Central memory CD8-positive, alpha-beta T cell (primary cell): ENCODE measurements around the gene NECAB2.

ENCODE experiments used
- ATAC-seq: fragments of 150-1000 bp; cut with Tn5 transposase; replicated peaks from 2 replicates; pipeline ENCODE4 v1.10.0; 2022; ENCODE audit warnings: mild to moderate bottlenecking, moderate FRiP score, moderate number of reproducible peaks; ENCODE audit not compliant: poor library complexity, severe bottlenecking; ENCODE audit errors: extremely low read depth
- DNase-seq, 2 donors: peaks; one replicate each; pipeline ENCODE4 v3.0.0; 2021; ENCODE audit warnings: low spot score in 2 of 2
- H3K27ac Mint-ChIP-seq: one replicate; pipeline ENCODE4 v1.8.0; 2022; ENCODE audit warnings: low read depth, mild to moderate bottlenecking, moderate library complexity, mixed read lengths
- H3K27me3 Mint-ChIP-seq: one replicate; pipeline ENCODE4 v1.8.0; 2022; ENCODE audit warnings: mixed read lengths
- H3K36me3 Mint-ChIP-seq: one replicate; pipeline ENCODE4 v1.8.0; 2022; ENCODE audit warnings: mild to moderate bottlenecking, moderate library complexity, mixed read lengths; ENCODE audit not compliant: insufficient read depth
- H3K4me1 Mint-ChIP-seq: one replicate; pipeline ENCODE4 v1.8.0; 2022; ENCODE audit warnings: mixed read lengths
- H3K4me3 Mint-ChIP-seq: one replicate; pipeline ENCODE4 v1.8.0; 2022; ENCODE audit warnings: mild to moderate bottlenecking, moderate library complexity, mixed read lengths
- H3K9me3 Mint-ChIP-seq: one replicate; pipeline ENCODE4 v1.8.0; 2022; ENCODE audit warnings: mixed read lengths

Gene NECAB2

DNA sequence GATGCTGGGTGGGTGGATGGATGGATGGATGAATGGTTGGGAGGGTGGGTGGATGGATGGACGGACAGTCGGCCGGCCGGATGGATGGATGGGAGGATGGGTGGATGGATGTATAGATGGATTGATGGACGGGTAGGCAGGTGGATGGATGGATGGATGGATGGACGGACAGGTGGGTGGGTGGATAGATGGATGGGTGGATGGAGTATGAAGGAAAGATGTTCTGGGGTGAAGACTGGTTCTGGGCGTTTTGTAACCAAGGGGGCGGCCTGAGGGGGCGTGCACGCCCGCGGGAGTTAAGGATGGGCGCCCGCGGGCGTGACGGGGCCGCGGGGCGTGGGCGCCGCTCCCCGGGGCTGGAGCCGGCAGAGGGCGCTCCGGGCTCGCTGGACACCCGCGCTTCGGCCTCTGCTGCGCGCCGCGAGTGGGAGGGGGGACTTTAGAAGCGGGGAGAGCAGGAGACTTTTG is at the start of gene NECAB2:
Gene NECAB2 (plus strand): TSS at position 407 of the 468 bp plus-strand sequence. CDS start 405 bp downstream, outside the sequence.
- DNase-seq: no peak
- H3K9me3 Mint-ChIP-seq: no peaks in the 10 kb centered on the region
- H3K4me3 Mint-ChIP-seq: peak within 1 kb of the TSS; percentile 50
- no peak within 1 kb of the TSS for H3K27ac Mint-ChIP-seq
- ATAC-seq: no peak
- H3K4me1 Mint-ChIP-seq: peaks cover 6% of the 10 kb centered on the region
- H3K36me3 Mint-ChIP-seq: no peaks in the 10 kb centered on the region
- H3K27me3 Mint-ChIP-seq: peaks cover 26% of the 10 kb centered on the region

DNA sequence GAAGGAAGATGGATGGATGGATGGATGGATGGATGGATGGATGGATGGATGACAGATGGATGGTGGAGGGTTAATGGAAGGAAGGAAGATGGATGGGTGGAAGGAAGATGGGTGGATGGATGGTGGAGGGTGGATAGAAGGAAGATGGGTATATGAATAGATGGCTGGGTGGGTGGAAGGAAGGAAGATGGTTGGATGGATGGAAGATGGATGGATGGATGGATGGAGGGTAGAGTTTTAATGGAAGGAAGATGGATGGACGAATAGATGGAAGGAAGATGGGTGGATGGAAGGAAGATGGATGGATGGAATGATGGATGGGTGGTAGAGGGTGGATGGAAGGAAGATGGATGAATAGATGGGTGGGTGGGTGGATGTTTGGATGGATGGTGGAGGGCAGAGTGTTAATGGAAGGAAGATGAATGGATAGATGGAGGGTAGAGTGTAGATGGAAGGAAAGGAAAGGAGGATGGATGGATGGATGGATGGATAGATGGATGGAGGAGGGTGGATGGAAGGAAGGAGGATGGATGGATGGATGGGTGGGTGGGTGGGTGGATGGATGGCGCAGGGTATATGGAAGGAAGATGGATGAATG is 47.1 kb upstream of the NECAB2 start:
- Mint-ChIP-seq H3K9me3 (no peaks in the 10 kb centered on the region), H3K4me1 (peaks cover 24% of the 10 kb centered on the region), H3K36me3 (peaks cover 2% of the 10 kb centered on the region), H3K4me3 (no peak overlapping the region), H3K27ac (no peak overlapping the region), H3K27me3 (no peaks in the 10 kb centered on the region)
- no peak for DNase-seq
- no peak for ATAC-seq

DNA sequence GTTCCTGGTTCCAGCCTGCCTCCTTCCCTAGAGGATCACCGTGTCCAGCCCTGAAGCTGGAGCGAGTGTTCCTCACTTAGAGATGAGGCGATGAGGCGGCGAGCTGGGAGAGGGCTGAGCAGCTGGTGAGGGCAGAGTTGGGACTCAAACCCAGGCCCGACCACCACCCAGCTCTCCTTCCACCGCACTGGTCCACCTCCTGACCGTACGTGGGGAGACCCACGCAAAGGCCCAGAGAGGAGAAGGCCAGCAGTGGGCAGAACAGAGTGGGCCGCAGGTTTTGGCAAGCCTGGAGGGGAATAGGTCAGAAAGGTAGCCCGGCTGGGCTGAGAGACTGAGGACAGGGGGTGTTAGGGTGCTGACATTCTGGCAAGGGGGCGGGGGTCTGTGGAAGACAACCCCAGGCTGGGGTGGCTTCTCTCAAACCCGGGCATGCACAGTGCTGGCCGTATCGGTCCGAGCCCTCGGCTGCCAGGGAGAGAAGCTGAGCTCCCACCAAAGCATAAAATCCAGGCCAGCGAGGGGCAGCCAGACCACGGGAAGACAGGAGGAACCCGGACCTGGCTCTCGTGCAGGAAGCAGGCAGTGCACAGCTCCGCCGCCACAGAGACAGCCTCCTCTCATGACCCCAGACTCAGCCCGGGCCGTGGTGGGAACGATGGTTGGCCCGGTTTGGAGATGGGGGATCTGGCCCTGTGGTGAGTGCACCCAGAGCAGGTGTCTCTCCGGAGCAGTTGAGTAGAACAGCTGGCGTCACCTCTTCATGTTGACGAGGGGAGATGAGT is 44.3 kb upstream of the NECAB2 start:
- no peak overlapping the region for H3K4me3 Mint-ChIP-seq
- H3K9me3 Mint-ChIP-seq: no peaks in the 10 kb centered on the region
- ATAC-seq: no peak
- peaks cover 22% of the 10 kb centered on the region for H3K4me1 Mint-ChIP-seq
- no peaks in the 10 kb centered on the region for H3K27me3 Mint-ChIP-seq
- no peak overlapping the region for H3K27ac Mint-ChIP-seq
- H3K36me3 Mint-ChIP-seq: no peaks in the 10 kb centered on the region
- no peak for DNase-seq

DNA sequence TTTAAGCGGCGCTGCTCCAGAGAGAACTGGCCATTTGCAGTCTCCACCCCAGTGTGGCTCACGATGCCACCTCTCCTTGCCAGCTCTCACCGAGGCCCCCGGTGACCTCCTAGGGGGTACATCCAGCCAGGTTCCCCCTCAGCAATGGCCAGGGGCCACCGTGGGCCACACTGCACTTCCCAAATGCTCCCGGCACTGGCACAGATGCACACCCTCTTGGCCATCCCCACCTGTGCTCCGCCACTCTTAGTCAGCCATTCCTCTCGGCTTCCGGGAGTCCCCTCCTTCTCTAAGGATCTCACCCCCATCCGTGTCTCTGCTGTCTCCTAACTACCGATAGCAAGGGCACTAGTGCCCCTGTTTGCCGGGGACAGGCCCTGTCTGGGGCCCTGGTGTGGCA is 43.4 kb upstream of the NECAB2 start:
- H3K27me3 Mint-ChIP-seq: no peaks in the 10 kb centered on the region
- H3K36me3 Mint-ChIP-seq: no peaks in the 10 kb centered on the region
- peak overlapping the region; percentile 36 for H3K27ac Mint-ChIP-seq
- H3K4me3 Mint-ChIP-seq: no peak overlapping the region
- no peaks in the 10 kb centered on the region for H3K9me3 Mint-ChIP-seq
- ATAC-seq (no peak), DNase-seq (no peak)
- peaks cover 13% of the 10 kb centered on the region for H3K4me1 Mint-ChIP-seq

DNA sequence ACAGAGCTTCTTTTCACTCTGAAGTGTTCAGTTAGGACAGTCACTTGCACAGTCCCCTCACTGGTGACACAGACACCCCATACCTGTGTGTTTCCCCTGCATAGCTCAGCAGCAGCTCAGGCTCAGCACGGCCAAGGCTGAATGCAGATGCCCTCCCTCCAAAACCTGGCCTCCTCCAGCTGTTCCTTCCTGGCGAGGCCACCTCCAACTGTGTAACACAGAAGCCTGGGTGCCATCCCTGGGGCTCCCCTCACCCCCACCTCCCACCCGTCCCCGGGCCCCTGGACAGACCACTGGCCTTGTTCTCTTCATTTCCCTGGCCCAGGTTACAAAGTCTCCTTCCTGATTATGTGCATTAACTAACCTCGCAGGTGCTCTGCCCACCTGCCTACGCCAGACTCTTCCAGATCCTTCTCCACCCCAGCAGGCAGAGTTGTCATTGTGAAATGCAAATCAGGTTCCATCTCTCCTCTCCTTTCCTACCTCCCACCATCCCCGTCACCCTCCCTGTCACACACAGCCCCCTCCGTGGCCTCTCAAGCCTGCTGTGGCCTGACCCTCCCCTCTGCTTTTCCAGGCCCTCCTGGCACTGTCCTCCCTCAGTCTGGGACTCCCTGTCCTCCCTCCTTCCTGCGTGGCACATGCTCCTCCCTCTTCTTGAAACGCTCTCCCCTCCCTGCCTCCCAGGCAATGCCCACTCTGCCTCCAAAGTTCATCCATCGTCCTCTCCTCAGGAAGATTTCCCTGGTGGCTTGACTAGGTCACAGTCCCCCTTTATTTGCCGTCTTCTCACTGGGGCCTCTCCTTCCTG is 42.7 kb upstream of the NECAB2 start:
- H3K4me3 Mint-ChIP-seq: no peak overlapping the region
- H3K9me3 Mint-ChIP-seq: no peaks in the 10 kb centered on the region
- H3K4me1 Mint-ChIP-seq: peaks cover 10% of the 10 kb centered on the region
- H3K27ac Mint-ChIP-seq: peak overlapping the region; percentile 74
- H3K27me3 Mint-ChIP-seq: no peaks in the 10 kb centered on the region
- H3K36me3 Mint-ChIP-seq: no peaks in the 10 kb centered on the region
- no peak for DNase-seq
- no peak for ATAC-seq

DNA sequence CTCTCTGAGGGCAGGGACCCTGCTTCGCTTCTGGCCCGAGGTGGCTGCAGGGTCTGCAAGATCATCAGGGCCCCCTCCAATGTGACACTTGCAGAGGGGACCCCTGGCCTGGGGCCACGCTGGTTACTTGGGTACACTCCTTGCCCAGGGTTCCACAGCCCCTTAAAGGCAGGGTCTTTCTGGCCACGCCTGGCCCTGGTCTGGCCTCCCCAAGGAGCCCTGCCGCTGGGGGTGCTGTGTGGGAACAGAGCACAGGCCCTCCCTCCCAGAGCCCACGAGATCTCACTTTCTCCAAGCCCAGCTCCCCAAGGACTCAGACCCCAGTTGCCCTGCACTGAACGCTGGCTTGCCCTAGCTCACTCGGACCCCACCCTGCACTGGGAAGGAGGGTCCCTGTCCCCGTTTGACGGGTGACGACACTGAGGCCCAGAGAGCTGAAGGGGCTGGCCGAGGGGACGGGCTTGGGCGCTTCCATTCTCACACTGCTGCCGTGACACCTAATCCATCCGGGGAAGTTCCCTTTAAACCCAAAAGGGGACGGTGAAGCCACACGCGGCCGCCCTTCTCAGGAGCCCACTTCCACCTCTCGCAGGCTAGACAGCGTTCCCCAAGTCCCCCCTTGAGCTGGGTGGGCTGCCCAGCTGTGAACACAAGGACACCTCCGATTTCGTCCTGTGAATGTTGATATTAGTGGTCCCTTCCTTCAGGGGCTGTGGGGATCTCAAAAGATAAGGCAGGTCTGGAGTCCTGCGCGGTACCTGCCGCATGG is 41.9 kb upstream of the NECAB2 start:
- Mint-ChIP-seq H3K27ac (peak overlapping the region; percentile 74), H3K9me3 (no peaks in the 10 kb centered on the region), H3K4me3 (no peak overlapping the region), H3K36me3 (no peaks in the 10 kb centered on the region), H3K4me1 (peaks cover 10% of the 10 kb centered on the region), H3K27me3 (no peaks in the 10 kb centered on the region)
- DNase-seq (no peak), ATAC-seq (no peak)

DNA sequence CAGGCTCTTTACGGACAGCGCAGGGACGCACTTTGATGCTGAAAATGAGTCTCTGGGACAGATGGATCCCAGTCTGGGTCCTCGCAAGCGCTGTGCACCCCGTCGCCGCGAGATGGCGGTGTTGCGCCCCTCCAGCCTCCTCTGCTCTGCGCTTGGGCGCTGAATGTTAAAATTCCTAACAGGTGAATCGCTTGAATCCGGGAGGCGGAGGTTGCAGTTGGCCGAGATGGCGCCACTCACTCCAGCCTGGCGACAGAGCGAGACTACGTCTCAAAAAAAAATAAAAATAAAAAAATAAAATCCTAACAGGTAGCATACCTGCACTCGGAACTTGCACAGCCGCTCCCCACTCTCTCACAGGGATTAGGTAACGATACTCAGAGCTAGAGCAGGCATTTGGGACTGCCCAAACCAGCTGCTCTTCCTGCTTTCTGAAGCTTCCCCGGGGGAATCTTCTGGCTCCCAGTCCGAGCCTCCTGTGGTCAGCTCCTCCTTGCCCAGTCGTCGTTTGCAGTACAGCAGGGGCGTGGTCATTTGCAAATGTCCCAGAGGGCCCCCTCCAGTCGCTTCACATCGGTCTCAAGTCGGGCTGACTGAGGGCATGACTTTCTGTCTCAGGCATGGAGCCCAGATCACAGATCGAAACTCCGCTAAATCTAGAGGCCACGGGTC is 41.2 kb upstream of the NECAB2 start:
- no peaks in the 10 kb centered on the region for H3K27me3 Mint-ChIP-seq
- no peaks in the 10 kb centered on the region for H3K36me3 Mint-ChIP-seq
- ATAC-seq (peak; percentile 49), DNase-seq (peak; percentile 20 to 55)
- no peak overlapping the region for H3K27ac Mint-ChIP-seq
- no peak overlapping the region for H3K4me3 Mint-ChIP-seq
- peaks cover 10% of the 10 kb centered on the region for H3K4me1 Mint-ChIP-seq
- no peaks in the 10 kb centered on the region for H3K9me3 Mint-ChIP-seq

DNA sequence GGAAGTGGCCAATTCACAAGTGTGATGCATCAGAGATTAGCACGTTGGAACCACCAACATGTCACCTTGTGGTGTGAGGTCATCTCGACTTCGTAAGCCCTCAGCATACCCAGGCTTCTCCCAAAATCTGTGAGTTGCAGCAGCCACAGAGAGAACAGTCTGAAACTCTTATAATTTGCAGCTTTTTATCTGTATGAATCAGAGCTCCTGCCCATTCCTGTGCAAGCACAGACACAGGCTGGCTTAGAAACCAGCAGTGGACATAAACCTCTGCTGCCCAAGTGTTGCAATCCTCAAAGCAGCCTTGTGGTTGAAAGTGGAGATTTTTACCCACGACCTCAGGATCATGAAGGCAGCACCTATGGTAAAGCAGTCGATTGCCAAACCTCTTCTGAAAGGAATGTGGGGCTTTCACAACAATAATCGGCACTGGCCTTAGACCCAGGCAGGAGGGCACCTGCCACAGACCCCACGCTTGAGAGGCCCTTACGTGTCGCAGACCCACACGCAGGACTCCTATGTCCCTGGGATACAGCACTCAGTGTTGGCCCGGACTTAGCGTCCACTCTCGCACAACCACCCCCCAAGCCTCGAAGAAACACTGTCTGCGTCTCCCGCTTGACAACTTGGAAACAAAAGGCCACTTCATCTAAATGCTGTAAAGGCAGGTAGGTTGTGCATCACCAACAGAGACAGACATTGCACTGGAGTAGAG is 39.5 kb upstream of the NECAB2 start:
- Mint-ChIP-seq H3K4me1 (peaks cover 10% of the 10 kb centered on the region), H3K27ac (no peak overlapping the region), H3K27me3 (no peaks in the 10 kb centered on the region), H3K9me3 (no peaks in the 10 kb centered on the region), H3K36me3 (no peaks in the 10 kb centered on the region), H3K4me3 (no peak overlapping the region)
- ATAC-seq (no peak), DNase-seq (no peak)

DNA sequence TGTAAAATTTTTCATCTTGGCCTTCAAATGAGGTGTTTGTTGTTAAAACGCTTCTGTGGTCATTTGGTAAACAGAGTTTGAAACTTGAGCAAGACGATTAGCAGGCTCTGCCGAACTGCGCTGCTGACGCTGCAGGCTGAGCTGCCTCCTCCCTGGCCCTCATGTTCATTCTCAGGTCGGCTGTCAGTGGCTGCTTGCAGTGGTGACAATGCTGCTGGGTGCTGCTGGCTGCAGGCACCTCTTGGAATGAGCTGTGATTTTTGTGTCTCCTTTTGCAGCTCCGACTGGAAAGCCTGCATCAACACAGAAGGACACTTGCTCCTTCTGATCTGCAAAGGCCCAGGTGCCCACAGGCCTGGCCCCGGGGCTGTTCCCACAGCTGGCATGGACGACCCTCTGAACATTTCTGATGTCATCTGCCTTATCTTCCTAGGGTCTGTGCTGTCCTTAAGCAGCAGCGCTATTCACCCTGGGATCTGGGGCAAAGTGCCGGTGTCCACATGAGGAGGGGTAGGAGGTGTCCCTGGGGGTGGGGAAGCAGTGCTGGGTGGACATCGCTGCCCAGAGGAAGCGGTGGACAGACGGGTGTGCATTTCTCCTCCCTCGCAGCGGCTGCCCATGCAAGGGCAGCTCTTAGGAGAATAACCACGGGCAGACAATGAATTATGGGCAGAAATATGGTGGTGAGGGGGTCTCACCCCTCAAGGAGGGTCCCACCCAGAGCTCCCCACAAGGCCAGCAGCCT is 38.1 kb upstream of the NECAB2 start:
- H3K4me1 Mint-ChIP-seq: peaks cover 10% of the 10 kb centered on the region
- H3K27me3 Mint-ChIP-seq: peaks cover 9% of the 10 kb centered on the region
- H3K27ac Mint-ChIP-seq: no peak overlapping the region
- H3K36me3 Mint-ChIP-seq: no peaks in the 10 kb centered on the region
- no peaks in the 10 kb centered on the region for H3K9me3 Mint-ChIP-seq
- no peak for ATAC-seq
- DNase-seq: no peak
- H3K4me3 Mint-ChIP-seq: no peak overlapping the region

DNA sequence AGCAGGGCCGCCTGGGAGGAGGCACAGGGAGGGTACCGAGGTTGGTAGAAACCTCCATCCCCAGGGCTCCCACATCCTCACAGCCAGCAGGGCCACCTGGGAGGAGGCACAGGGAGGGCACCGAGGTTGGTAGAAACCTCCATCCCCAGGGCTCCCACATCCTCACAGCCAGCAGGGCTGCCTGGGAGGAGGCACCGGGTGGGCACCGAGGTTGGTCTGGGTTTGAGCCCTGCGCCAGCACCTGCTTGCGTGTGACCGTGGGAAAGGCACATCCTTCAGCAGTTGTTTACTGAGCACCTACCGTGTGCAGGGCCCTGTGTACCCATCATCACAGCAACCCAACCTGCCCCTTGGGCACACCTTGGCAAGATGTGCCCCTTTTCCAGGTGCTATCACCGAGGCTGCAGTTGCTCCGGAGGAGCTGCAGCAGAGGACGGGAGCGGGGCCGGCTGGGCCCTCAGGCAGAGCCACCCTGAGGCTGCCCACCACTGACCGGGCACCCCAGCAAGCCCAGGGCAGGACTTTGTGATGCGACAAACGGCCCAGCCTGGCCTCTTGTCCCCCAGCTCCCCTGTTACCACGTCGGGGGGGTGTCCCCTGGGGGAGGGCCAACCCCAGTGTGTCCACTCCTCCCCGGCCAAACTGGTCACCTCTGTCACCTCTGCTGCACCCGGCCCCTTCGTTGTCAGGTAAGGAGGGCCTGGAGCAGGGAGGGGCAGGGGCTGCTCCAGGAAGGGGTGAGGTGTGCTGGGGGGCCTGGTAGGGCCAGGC is 37.1 kb upstream of the NECAB2 start:
- Mint-ChIP-seq H3K27me3 (peaks cover 14% of the 10 kb centered on the region), H3K4me3 (no peak overlapping the region), H3K4me1 (peaks cover 6% of the 10 kb centered on the region), H3K36me3 (no peaks in the 10 kb centered on the region), H3K9me3 (no peaks in the 10 kb centered on the region), H3K27ac (no peak overlapping the region)
- no peak for DNase-seq
- ATAC-seq: no peak
